Ovary (tissue), 9 donors: ENCODE results near the gene BRD4. TPM values are rescaled to one million over a fixed set of nuclear protein-coding genes. Genes with fewer than 3 reads are reported as not detected.

Source experiments
- DNase-seq, 5 donors: peaks; one replicate each; pipeline ENCODE4 v3.0.0-alpha.2; 2019 to 2020
- H3K27ac ChIP-seq, 2 donors: fragments of 200-600 bp; one replicate each; pipeline versions ENCODE4 v1.5.1 to v1.8.0; 2019 to 2022
- H3K27me3 ChIP-seq: fragments of 200-600 bp; one replicate; pipeline ENCODE4 v1.8.0; 2022
- H3K36me3 ChIP-seq: fragments of 200-600 bp; sonication (generic); one replicate; pipeline ENCODE4 v1.5.1; 2019
- H3K4me1 ChIP-seq: one replicate; pipeline ENCODE4 v1.8.1; 2013; ENCODE audit warnings: mild to moderate bottlenecking, moderate library complexity; ENCODE audit not compliant: insufficient read depth
- H3K4me3 ChIP-seq: fragments of 200-600 bp; sonication (generic); one replicate; pipeline ENCODE4 v1.5.1; 2017
- H3K9me3 ChIP-seq, 2 donors: fragments of 200-600 bp in 1 of 2; sonication (generic) in 1 of 2; one replicate each; pipeline versions ENCODE4 v1.5.1 to v1.8.1; 2013 to 2019; ENCODE audit warnings: mild to moderate bottlenecking in 1 of 2, moderate library complexity in 1 of 2
- CTCF ChIP-seq, 3 donors: fragments of 450-650 bp in 2 of 3; fragments of 200-600 bp in 1 of 3; IDR thresholded peaks; one replicate each; pipeline versions ENCODE4 v1.5.1 to v1.8.0; 2016 to 2022; ENCODE audit warnings: antibody characterized with exemption in 3 of 3, mild to moderate bottlenecking in 1 of 3
- EP300 ChIP-seq: sonication (generic); formaldehyde crosslinking; IDR thresholded peaks from one replicate; pipeline ENCODE4 v1.6.1; 2017; ENCODE audit warnings: antibody characterized with exemption
- POLR2A ChIP-seq: fragments of 450-650 bp; IDR thresholded peaks from one replicate; pipeline ENCODE4 v1.6.1; 2017; ENCODE audit warnings: antibody characterized with exemption, mild to moderate bottlenecking, moderate library complexity
- WGBS, 3 donors: extraction: QIAGEN DNeasy Blood & Tissue Kit in 1 of 3; methylation state at CpG; one replicate each; pipeline versions ENCODE4 v1.1.5 to v1.1.7; 2013 to 2017; 5-methylcytosine and 5-hydroxymethylcytosine counted together
- intact Hi-C, 4 donors: fragments of 100-400 bp; cut with DNase I; formaldehyde crosslinking; loops; one replicate each; pipeline versions ENCODE4 v1.11.0 to v1.15.1; 2022 to 2023
- polyA plus RNA-seq, 2 donors: library from polyadenylated mRNA; stranded (reverse); fragments of 200-250 nt in 1 of 2; fragments of 350-450 nt in 1 of 2; fragmentation: Illumina TruSeq in 1 of 2; extraction: RNeasy Lipid Tissue Mini Kit (QIAGEN cat#74804) in 1 of 2; gene quantifications; one replicate each; pipeline ENCODE4 v1.2.3, GENCODE V29; 2013 to 2014
- total RNA-seq, 7 donors: library from RNA; depleted of rRNA in 2 of 7; stranded (reverse); fragments of >200 nt in 2 of 7; fragmentation: NEBNext Ultra II Directional in 3 of 7; extraction: Animal tissue kit (Norgen Biotek cat#: 25700) in 3 of 7; gene quantifications; one replicate each; pipeline versions ENCODE4 v1.1.0 to v1.2.4, GENCODE V29; 2016 to 2023
- donor health status: DM: no; HTN: no; CAD: no; lungs with moderate emphysema.
- donor health status: DM: no; HTN: no; CAD: no.
- donor health status: Bipolar disorder and iron deficiency.
- donor health status: DM: yes; HTN: yes; CAD: no.
- donor health status: DM: no; HTN: no; CAD: no.
- donor health status: DM: yes; HTN: yes; CAD: no.

Gene BRD4
- total and polyA plus RNA-seq, 9 donors, result 19.6 to 127 (median 90.4) TPM

DNA sequence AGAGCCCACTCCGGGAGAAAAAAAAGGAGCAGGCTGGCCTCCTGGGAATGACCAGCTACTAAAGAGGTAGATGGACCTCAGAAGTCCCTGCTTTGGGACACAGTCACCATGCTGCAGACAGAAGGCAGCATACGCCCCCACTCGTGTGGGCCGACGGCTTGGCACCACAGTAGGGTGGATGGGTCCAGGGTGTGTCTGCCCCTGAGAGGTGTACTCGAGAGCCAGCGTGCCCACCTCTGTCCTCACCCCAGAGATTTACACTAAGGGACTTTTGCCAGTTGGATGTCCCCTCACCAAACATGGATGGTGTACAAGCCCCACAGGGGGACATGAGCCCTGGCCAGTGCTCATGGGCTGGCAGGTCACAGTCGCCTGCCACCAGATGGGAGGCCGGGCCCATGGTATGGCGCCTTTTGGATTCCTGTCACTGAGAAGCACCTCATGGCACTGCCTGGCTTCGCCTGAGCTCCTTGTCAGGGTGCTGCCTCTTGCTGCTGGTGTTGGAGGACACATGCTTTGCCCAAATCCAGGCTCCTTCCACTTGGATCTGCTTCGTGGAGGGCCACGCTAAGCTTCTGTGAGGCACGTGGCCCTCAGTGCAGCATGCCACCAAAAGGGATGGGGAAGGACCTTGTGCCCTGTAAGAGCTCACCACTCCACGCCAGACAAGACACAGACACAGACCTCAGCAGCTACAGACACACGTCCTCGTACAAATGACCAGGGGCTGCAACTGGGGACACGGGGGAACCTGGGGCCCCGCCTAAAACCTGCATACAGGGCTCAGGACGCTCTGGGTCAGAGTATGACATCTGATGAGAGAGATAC is 86.8 kb downstream of the BRD4 start:
- Histone ChIP-seq H3K4me1 (peaks cover 31% of the 10 kb centered on the region), H3K36me3 (no peaks in the 10 kb centered on the region)

GRCh38 chr19:15244808-15245207 is 87.5 kb downstream of the BRD4 start:
- Histone ChIP-seq H3K27ac (no peak overlapping the region), H3K36me3 (no peaks in the 10 kb centered on the region), H3K4me1 (peaks cover 23% of the 10 kb centered on the region), H3K9me3 (no peaks in the 10 kb centered on the region), H3K4me3 (no peak overlapping the region), H3K27me3 (no peaks in the 10 kb centered on the region)
- no peak for TF ChIP-seq CTCF (IDR thresholded peaks at IDR 0.05)
- no peak for TF ChIP-seq EP300
- no peak for TF ChIP-seq POLR2A
- no peak for DNase-seq
- 61 to 67% (median 65%) methylated on average over 7 of the region's 7 CpGs for WGBS, 3 donors
- intact Hi-C loops, result no loop called here

More for the DNA sequence above, 86.8 kb downstream of the BRD4 start:
- Histone ChIP-seq H3K4me3 (no peak overlapping the region), H3K27ac (peak overlapping the region in 1 of 2 donors; percentile 18), H3K27me3 (no peaks in the 10 kb centered on the region), H3K9me3 (no peaks in the 10 kb centered on the region)
- DNase-seq, result no peak
- WGBS, 3 donors, result 84 to 89% (median 89%) methylated on average over 20 of the region's 20 CpGs
- intact Hi-C loops, result no loop called here
- TF ChIP-seq POLR2A, result no peak
- no peak for TF ChIP-seq CTCF (IDR thresholded peaks at IDR 0.05)

DNA sequence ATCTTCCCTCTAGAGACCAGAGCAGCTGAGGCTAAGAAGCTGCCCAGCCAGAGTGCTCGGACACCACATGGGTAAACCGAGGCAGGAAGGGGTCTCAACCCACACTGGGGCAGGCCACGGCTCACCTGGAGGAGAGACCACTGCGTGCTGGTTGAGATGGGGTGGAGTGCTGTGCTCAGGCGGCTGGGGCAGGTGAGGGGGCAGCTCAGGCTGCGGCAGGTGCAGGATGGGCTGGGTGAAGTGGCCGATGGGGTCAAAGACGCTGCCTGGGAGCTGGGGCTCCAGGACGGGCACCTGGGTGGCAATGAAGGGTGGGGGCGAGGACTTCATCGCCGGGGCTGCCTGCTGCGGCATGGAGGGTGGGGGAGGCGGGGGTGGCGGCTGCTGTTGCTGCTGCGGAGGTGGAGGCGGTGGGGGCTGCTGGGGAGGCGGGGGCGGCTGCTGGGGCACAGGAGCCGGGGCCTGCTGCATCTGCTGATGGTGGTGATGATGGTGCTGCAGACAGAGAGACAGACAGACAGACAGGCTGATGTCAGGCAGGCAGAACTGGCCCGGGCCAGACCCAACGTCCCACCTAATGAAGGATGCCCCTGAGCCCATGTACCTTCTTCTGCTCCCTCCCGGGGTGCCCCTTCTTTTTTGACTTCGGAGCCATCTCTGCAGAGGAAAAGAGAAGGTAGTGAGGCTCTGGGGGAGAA is 88.1 kb downstream of the BRD4 start:
- no peak for DNase-seq
- intact Hi-C loops, result no loop called here
- Histone ChIP-seq H3K36me3 (no peaks in the 10 kb centered on the region), H3K4me1 (peaks cover 19% of the 10 kb centered on the region), H3K27ac (no peak overlapping the region), H3K27me3 (no peaks in the 10 kb centered on the region), H3K4me3 (no peak overlapping the region), H3K9me3 (no peaks in the 10 kb centered on the region)
- no peak for TF ChIP-seq POLR2A
- TF ChIP-seq CTCF (IDR thresholded peaks at IDR 0.05), result no peak
- no peak for TF ChIP-seq EP300
- WGBS, 3 donors, result 76 to 86% (median 80%) methylated on average over 24 of the region's 24 CpGs

DNA sequence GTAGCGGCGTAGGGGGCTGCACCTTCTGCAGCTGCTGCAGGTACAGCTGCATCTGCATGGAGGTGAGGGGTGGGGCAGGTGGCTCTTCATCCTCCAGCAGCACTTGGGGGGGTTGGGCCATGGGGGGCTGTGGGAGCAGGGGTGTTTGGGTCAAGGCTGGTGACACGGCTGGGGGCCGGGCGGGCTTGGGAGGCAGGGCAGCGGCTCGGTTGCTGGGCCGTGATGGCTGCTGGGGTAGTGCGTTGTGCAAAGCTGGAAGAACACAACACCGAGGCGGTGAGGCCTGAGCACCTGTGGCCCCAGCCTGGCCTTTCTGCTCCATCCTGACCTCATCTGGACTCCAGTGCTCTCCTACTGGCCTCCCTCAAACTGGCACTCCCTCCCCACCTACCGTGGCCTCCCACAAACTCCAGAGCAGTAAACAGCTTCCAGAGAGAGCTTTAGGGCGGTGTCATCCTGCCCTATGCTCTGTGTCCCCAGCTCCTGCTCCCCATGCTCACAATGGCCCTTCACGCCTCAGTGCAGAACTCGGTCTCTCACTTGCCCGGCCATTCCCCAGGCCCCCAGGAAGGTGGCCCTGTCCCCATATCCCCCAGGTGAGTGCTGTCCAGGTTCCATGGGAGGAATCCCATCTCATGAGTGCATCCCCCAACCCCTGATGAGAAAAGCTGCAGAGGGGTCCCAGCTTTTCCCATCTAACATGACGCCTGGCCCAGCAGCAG is 88.9 kb downstream of the BRD4 start:
- Histone ChIP-seq H3K9me3 (no peaks in the 10 kb centered on the region), H3K4me1 (peaks cover 13% of the 10 kb centered on the region), H3K36me3 (no peaks in the 10 kb centered on the region), H3K4me3 (no peak overlapping the region), H3K27me3 (no peaks in the 10 kb centered on the region), H3K27ac (no peak overlapping the region)
- no peak for TF ChIP-seq CTCF (IDR thresholded peaks at IDR 0.05)
- no peak for TF ChIP-seq POLR2A
- no peak for TF ChIP-seq EP300
- WGBS, 3 donors, result 83 to 86% (median 84%) methylated on average over 16 to 17 of the region's 17 CpGs
- DNase-seq, result no peak
- intact Hi-C loops, result no loop called here
